ENCODE measurements around the gene PDK2.

Gene PDK2

GRCh38 chr17:50087912-50088405 lies 7.2 kb upstream of the PDK2 start:
- H4K20me1 ChIP-seq (ENCODE audit: low read depth, low read length) = no peaks in the 10 kb centered on the region
- no peaks in the 10 kb centered on the region for H3K27me3 ChIP-seq (ENCODE audit: low read length)
- TF ChIP-seq CTCF (IDR thresholded peaks at IDR 0.05; ENCODE audit: insufficient read depth, low read length, poor library complexity, severe bottlenecking) (no peak), EZH2phosphoT487 (conservative IDR thresholded peaks at IDR 0.05; ENCODE audit: low read length) (no peak)
- H3K36me3 ChIP-seq (ENCODE audit: low read length) = no peaks in the 10 kb centered on the region
- no peaks in the 10 kb centered on the region for H3K9me2 ChIP-seq (replicated peaks; ENCODE audit: insufficient read depth, low read length)
- H3K4me3 ChIP-seq (ENCODE audit: insufficient read depth, low read length, poor library complexity, severe bottlenecking) = no peak overlapping the region
- no peaks in the 10 kb centered on the region for H3K9me3 ChIP-seq (ENCODE audit: insufficient read depth, low read length)
- H3K9ac ChIP-seq (ENCODE audit: low read length) = no peak overlapping the region
- no peaks in the 10 kb centered on the region for H3K79me2 ChIP-seq (ENCODE audit: insufficient read depth, low read length)
- no peak overlapping the region for H3K27ac ChIP-seq (ENCODE audit: low read depth, low read length)
- H3K4me2 ChIP-seq (ENCODE audit: low read depth, low read length, poor library complexity, severe bottlenecking) = no peak overlapping the region
- H3F3A ChIP-seq (ENCODE audit: insufficient read depth) = peaks cover 3% of the 10 kb centered on the region; the same call in 1 of the 2 replicates
- H2AFZ ChIP-seq (ENCODE audit: low read depth, low read length, severe bottlenecking) = no peak overlapping the region

GRCh38 chr17:50088952-50089825 lies 6.0 kb upstream of the PDK2 start:
- no peak overlapping the region for H3K4me2 ChIP-seq (ENCODE audit: low read depth, low read length, poor library complexity, severe bottlenecking)
- H3K27me3 ChIP-seq (ENCODE audit: low read length) = no peaks in the 10 kb centered on the region
- no peaks in the 10 kb centered on the region for H3K79me2 ChIP-seq (ENCODE audit: insufficient read depth, low read length)
- no peak overlapping the region for H3K27ac ChIP-seq (ENCODE audit: low read depth, low read length)
- H3K9me2 ChIP-seq (replicated peaks; ENCODE audit: insufficient read depth, low read length) = no peaks in the 10 kb centered on the region
- no peak overlapping the region for H2AFZ ChIP-seq (ENCODE audit: low read depth, low read length, severe bottlenecking)
- H3K9ac ChIP-seq (ENCODE audit: low read length) = no peak overlapping the region
- no peak overlapping the region for H3K4me3 ChIP-seq (ENCODE audit: insufficient read depth, low read length, poor library complexity, severe bottlenecking)
- TF ChIP-seq CTCF (IDR thresholded peaks at IDR 0.05; ENCODE audit: insufficient read depth, low read length, poor library complexity, severe bottlenecking) = no peak
- TF ChIP-seq EZH2phosphoT487 (conservative IDR thresholded peaks at IDR 0.05; ENCODE audit: low read length) = no peak
- peaks cover 3% of the 10 kb centered on the region; the same call in 1 of the 2 replicates for H3F3A ChIP-seq (ENCODE audit: insufficient read depth)
- no peaks in the 10 kb centered on the region for H3K36me3 ChIP-seq (ENCODE audit: low read length)
- H3K9me3 ChIP-seq (ENCODE audit: insufficient read depth, low read length) = no peaks in the 10 kb centered on the region
- H4K20me1 ChIP-seq (ENCODE audit: low read depth, low read length) = no peaks in the 10 kb centered on the region

- H3K27ac ChIP-seq (ENCODE audit: low read depth, low read length) = no peak overlapping the region
- no peaks in the 10 kb centered on the region for H3K79me2 ChIP-seq (ENCODE audit: insufficient read depth, low read length)
- H3F3A ChIP-seq (ENCODE audit: insufficient read depth) = no peaks in the 10 kb centered on the region
- H4K20me1 ChIP-seq (ENCODE audit: low read depth, low read length) = no peaks in the 10 kb centered on the region
- H3K4me3 ChIP-seq (ENCODE audit: insufficient read depth, low read length, poor library complexity, severe bottlenecking) = no peak overlapping the region
- H3K9me2 ChIP-seq (replicated peaks; ENCODE audit: insufficient read depth, low read length) = no peaks in the 10 kb centered on the region
- H2AFZ ChIP-seq (ENCODE audit: low read depth, low read length, severe bottlenecking) = no peak overlapping the region
- H3K9me3 ChIP-seq (ENCODE audit: insufficient read depth, low read length) = no peaks in the 10 kb centered on the region
- H3K27me3 ChIP-seq (ENCODE audit: low read length) = no peaks in the 10 kb centered on the region
- H3K36me3 ChIP-seq (ENCODE audit: low read length) = no peaks in the 10 kb centered on the region
- H3K4me2 ChIP-seq (ENCODE audit: low read depth, low read length, poor library complexity, severe bottlenecking) = no peak overlapping the region
- H3K9ac ChIP-seq (ENCODE audit: low read length) = no peak overlapping the region
- no peak for TF ChIP-seq CTCF (IDR thresholded peaks at IDR 0.05; ENCODE audit: insufficient read depth, low read length, poor library complexity, severe bottlenecking)
- TF ChIP-seq EZH2phosphoT487 (conservative IDR thresholded peaks at IDR 0.05; ENCODE audit: low read length) = no peak
These were observed 5.1 kb upstream of the PDK2 start for GRCh38 chr17:50090071-50090470.
